Measurements from ENCODE around the gene ADAMTS18. TPM values are rescaled to one million over a fixed set of nuclear protein-coding genes. Genes with fewer than 3 reads are reported as not detected.
"Not testable (repeated sequence)": the region's sequence is repeated elsewhere in the genome, so short reads cannot be mapped to it uniquely, and the experiment has no call there.

Gene ADAMTS18
- total and polyA plus RNA-seq, 4 experiments from 2014 or later: not detected

DNA sequence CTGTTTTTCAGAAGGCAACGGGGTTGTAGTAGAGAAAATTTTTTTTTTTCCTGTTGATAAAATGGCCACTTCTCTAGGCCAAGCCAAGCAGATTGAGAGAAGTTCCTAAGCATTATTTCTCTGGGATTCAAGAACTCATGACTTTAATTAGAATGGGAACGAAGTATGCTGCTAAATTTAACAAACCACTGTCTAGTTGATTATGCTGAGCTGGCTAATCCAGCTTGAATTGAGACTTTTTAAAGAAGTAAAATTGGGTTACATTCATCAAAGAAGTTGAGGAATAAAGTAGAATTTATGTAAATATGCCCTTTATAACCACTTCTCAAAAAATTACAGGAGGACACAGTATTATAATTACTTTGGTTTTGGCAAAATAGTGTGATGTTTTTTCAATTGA lies 152.5 kb downstream of the ADAMTS18 start:
- no peaks in the 10 kb centered on the region for H3K4me1 Mint-ChIP-seq
- no peak overlapping the region for H3K4me3 ChIP-seq (ENCODE audit: low read length in 2 of 2)
- no peaks in the 10 kb centered on the region for H3K36me3 ChIP-seq (ENCODE audit: insufficient read depth, low read length)
- no peaks in the 10 kb centered on the region for H3K27me3 ChIP-seq (ENCODE audit: insufficient read depth, low read length)
- no peak overlapping the region for H3K4me3 Mint-ChIP-seq
- H3K27ac Mint-ChIP-seq: no peak overlapping the region
- H3K9me3 ChIP-seq (ENCODE audit: control insufficient read depth in 1 of 2, low read length in 2 of 2): no peaks in the 10 kb centered on the region
- CTCF ChIA-PET (ENCODE audit: partially characterized antibody): no interaction called here
- no peaks in the 10 kb centered on the region for H3K4me1 ChIP-seq (ENCODE audit: insufficient read depth, low read length)
- intact Hi-C loops (cut with micrococcal nuclease): no loop called here
- H3K27me3 Mint-ChIP-seq: peaks cover 0 to 8% of the 10 kb centered on the region in 2 donors
- no peak overlapping the region for H3K27ac ChIP-seq (ENCODE audit: low read depth, low read length)
- no peak for DNase-seq
- H3K36me3 Mint-ChIP-seq: no peaks in the 10 kb centered on the region
- H3K9me3 Mint-ChIP-seq: no peaks in the 10 kb centered on the region
- POLR2A ChIA-PET (ENCODE audit: partially characterized antibody): no interaction called here

DNA sequence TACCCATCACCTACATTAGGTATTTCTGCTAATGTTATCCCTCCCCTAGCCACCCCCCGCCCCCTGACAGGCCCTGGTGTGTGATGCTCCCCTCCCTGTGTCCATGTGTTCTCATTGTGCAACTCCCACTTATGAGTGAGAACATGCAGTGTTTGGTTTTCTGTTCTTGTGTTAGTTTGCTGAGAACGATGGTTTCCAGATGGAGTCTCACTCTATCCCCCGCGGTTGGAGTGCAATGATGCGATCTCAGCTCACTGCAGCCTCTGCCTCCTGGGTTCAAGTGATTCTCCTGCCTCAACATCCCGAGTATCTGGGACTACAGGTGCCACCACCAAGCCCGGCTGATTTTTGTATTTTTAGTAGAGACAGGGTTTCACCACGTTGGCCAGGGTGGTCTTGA lies 155.5 kb downstream of the ADAMTS18 start:
- intact Hi-C loops (cut with micrococcal nuclease); H3K36me3 Mint-ChIP-seq; H3K27ac Mint-ChIP-seq; H3K27me3 ChIP-seq (ENCODE audit: insufficient read depth, low read length); H3K9me3 ChIP-seq (ENCODE audit: control insufficient read depth in 1 of 2, low read length in 2 of 2); DNase-seq; H3K9me3 Mint-ChIP-seq; H3K36me3 ChIP-seq (ENCODE audit: insufficient read depth, low read length); H3K4me3 ChIP-seq (ENCODE audit: low read length in 2 of 2); H3K27ac ChIP-seq (ENCODE audit: low read depth, low read length); H3K27me3 Mint-ChIP-seq; POLR2A ChIA-PET (ENCODE audit: partially characterized antibody); H3K4me1 ChIP-seq (ENCODE audit: insufficient read depth, low read length); H3K4me1 Mint-ChIP-seq; H3K4me3 Mint-ChIP-seq: not testable (repeated sequence)
- CTCF ChIA-PET (ENCODE audit: partially characterized antibody): interaction anchor here (0.6 kb wide), 1 partner anchor 691 kb away, joined by 3 read pairs; no protein-coding TSS in a partner anchor

DNA sequence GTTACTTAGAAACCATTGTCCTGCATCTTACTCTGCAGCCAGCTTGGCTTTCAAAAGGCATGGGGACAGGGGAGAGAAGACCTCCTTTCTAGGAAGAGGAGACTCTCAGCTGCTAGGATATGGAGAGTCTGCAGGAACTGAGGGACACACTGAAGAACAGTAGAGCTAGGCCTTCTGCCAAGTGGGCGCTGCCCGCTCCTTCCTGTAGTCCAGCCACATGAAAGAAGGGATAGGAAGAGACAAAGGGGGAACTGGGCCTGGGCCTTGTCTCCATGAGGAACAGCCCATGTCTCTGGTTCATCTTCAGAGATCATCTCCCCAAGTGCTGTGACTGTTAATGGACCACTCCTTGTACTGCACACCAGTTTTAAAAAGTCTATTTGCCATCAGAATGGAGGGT lies 157.3 kb downstream of the ADAMTS18 start:
- CTCF ChIA-PET (ENCODE audit: partially characterized antibody): interaction anchor here (1.5 kb wide), 1 partner anchor 16 kb away, joined by 3 read pairs; no protein-coding TSS in a partner anchor
- H3K4me1 Mint-ChIP-seq: peaks cover 0 to 1% (median 0%) of the 10 kb centered on the region in 4 donors
- Histone ChIP-seq H3K27me3 (ENCODE audit: insufficient read depth, low read length) (no peaks in the 10 kb centered on the region), H3K4me3 (ENCODE audit: low read length in 2 of 2) (no peak overlapping the region), H3K36me3 (ENCODE audit: insufficient read depth, low read length) (no peaks in the 10 kb centered on the region), H3K4me1 (ENCODE audit: insufficient read depth, low read length) (no peaks in the 10 kb centered on the region), H3K9me3 (ENCODE audit: control insufficient read depth in 1 of 2, low read length in 2 of 2) (no peaks in the 10 kb centered on the region), H3K27ac (ENCODE audit: low read depth, low read length) (no peak overlapping the region)
- intact Hi-C loops (cut with micrococcal nuclease): no loop called here
- POLR2A ChIA-PET (ENCODE audit: partially characterized antibody): no interaction called here
- peaks cover 0 to 10% of the 10 kb centered on the region in 2 donors for H3K27me3 Mint-ChIP-seq
- H3K27ac Mint-ChIP-seq: peak overlapping the region in 1 of 7 donors; percentile 51
- no peak for DNase-seq
- no peak overlapping the region for H3K4me3 Mint-ChIP-seq
- no peaks in the 10 kb centered on the region for H3K36me3 Mint-ChIP-seq
- peaks cover 0 to 2% (median 0%) of the 10 kb centered on the region in 8 donors for H3K9me3 Mint-ChIP-seq

DNA sequence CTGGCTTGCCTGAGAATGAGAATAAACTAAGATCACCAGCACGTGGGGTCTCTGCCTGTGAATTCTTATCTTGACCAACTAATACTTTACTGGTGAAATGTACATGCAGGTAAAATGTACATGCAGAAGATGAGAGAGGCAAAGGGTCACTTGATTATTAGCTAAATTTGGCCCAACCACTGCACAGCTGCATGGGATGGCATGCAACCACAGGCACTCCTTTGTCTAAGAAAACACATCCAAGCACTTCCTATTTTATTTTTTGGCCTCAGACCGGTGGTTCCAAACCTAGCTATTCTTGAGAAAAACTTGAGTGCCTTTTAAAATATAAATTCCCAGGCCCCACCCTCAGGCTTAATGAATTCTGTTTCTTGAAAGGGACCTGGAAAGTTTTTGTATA lies 157.7 kb downstream of the ADAMTS18 start:
- no peak for DNase-seq
- Histone ChIP-seq H3K4me3 (ENCODE audit: low read length in 2 of 2) (no peak overlapping the region), H3K27ac (ENCODE audit: low read depth, low read length) (no peak overlapping the region), H3K9me3 (ENCODE audit: control insufficient read depth in 1 of 2, low read length in 2 of 2) (no peaks in the 10 kb centered on the region), H3K27me3 (ENCODE audit: insufficient read depth, low read length) (no peaks in the 10 kb centered on the region), H3K36me3 (ENCODE audit: insufficient read depth, low read length) (no peaks in the 10 kb centered on the region), H3K4me1 (ENCODE audit: insufficient read depth, low read length) (no peaks in the 10 kb centered on the region)
- intact Hi-C loops (cut with micrococcal nuclease): no loop called here
- no peak overlapping the region for H3K4me3 Mint-ChIP-seq
- peaks cover 0 to 10% of the 10 kb centered on the region in 2 donors for H3K27me3 Mint-ChIP-seq
- H3K27ac Mint-ChIP-seq: no peak overlapping the region
- H3K4me1 Mint-ChIP-seq: peaks cover 0 to 1% (median 0%) of the 10 kb centered on the region in 4 donors
- H3K9me3 Mint-ChIP-seq: peaks cover 0 to 2% (median 0%) of the 10 kb centered on the region in 8 donors
- CTCF ChIA-PET (ENCODE audit: partially characterized antibody): interaction anchor here (1.5 kb wide), 1 partner anchor 15 kb away, joined by 3 read pairs; no protein-coding TSS in a partner anchor
- POLR2A ChIA-PET (ENCODE audit: partially characterized antibody): no interaction called here
- H3K36me3 Mint-ChIP-seq: no peaks in the 10 kb centered on the region

DNA sequence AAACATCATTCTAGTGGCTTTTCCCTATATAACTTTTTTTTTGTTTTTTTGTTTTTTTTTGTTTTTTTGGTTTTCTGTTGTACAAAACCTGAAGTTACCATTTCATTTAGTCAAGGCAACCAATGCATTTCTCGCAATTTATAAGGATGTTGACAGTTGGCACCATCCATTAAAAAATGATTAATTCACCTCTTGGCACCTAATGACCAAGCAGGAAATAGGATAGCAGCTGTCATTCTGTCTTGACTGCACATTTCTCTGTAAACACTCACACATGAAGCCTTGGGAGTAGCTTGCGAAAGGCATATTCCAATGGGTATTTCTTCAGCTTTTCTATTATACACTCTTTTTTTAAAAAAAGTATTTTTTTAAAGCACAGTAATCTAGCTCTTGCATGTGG lies 158.2 kb downstream of the ADAMTS18 start:
- H3K36me3 Mint-ChIP-seq: no peaks in the 10 kb centered on the region
- CTCF ChIA-PET (ENCODE audit: partially characterized antibody): interaction anchor here (1.5 kb wide), 1 partner anchor 15 kb away, joined by 3 read pairs; no protein-coding TSS in a partner anchor
- POLR2A ChIA-PET (ENCODE audit: partially characterized antibody): no interaction called here
- no peaks in the 10 kb centered on the region for H3K27me3 ChIP-seq (ENCODE audit: insufficient read depth, low read length)
- H3K4me3 Mint-ChIP-seq: no peak overlapping the region
- intact Hi-C loops (cut with micrococcal nuclease): no loop called here
- H3K36me3 ChIP-seq (ENCODE audit: insufficient read depth, low read length): no peaks in the 10 kb centered on the region
- H3K9me3 ChIP-seq (ENCODE audit: control insufficient read depth in 1 of 2, low read length in 2 of 2): no peaks in the 10 kb centered on the region
- no peak overlapping the region for H3K27ac Mint-ChIP-seq
- no peak for DNase-seq
- no peaks in the 10 kb centered on the region for H3K4me1 ChIP-seq (ENCODE audit: insufficient read depth, low read length)
- peaks cover 0 to 2% (median 0%) of the 10 kb centered on the region in 8 donors for H3K9me3 Mint-ChIP-seq
- no peak overlapping the region for H3K27ac ChIP-seq (ENCODE audit: low read depth, low read length)
- no peak overlapping the region for H3K4me3 ChIP-seq (ENCODE audit: low read length in 2 of 2)
- peaks cover 0 to 1% (median 0%) of the 10 kb centered on the region in 4 donors for H3K4me1 Mint-ChIP-seq
- peaks cover 0 to 13% of the 10 kb centered on the region in 2 donors for H3K27me3 Mint-ChIP-seq

DNA sequence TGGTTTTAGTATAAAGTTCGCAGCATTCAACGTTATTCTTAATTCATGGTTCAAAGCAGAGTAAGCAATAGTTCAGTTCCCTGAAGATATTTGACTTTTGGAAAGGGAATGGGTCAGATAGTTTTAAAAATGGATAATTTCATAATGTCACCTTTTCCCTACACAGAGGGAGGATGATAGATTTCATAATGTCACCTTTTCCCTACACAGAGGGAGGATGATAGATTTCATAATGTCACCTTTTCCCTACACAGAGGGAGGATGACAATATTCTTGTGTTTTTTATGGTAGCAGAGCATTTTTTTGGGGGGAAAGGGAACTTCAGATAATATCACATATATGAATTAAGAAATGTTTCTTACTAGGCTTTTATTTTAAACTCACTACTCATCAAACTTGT lies 159.5 kb downstream of the ADAMTS18 start:
- H3K36me3 Mint-ChIP-seq; intact Hi-C loops (cut with micrococcal nuclease); H3K4me3 Mint-ChIP-seq; H3K9me3 Mint-ChIP-seq; H3K9me3 ChIP-seq (ENCODE audit: control insufficient read depth in 1 of 2, low read length in 2 of 2); H3K36me3 ChIP-seq (ENCODE audit: insufficient read depth, low read length); DNase-seq; H3K27ac Mint-ChIP-seq; H3K4me3 ChIP-seq (ENCODE audit: low read length in 2 of 2); H3K27ac ChIP-seq (ENCODE audit: low read depth, low read length); H3K4me1 Mint-ChIP-seq; POLR2A ChIA-PET (ENCODE audit: partially characterized antibody); H3K27me3 ChIP-seq (ENCODE audit: insufficient read depth, low read length); CTCF ChIA-PET (ENCODE audit: partially characterized antibody); H3K4me1 ChIP-seq (ENCODE audit: insufficient read depth, low read length): not testable (repeated sequence)
- H3K27me3 Mint-ChIP-seq: peaks cover 0 to 13% of the 10 kb centered on the region in 2 donors

DNA sequence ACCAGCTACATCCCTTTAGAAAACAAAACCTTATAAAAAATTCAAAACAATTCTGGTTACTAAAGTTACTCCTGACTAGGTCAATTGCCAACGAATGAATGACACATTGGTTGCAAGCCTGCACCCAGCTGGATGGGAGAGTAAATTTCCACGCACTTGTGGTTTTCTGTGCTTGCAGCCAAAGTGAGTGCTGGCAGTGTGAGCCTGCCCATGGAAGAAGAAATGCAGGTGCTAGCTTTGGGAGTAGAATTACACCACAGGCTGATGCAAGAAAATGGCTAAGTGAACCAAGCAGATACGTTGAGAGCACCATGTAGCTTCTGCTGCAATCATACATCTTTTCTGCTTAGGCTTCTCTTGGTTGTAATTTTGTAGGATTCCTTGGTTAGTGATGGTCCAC lies 161.0 kb downstream of the ADAMTS18 start:
- H3K9me3 Mint-ChIP-seq: peaks cover 0 to 2% (median 0%) of the 10 kb centered on the region in 8 donors
- CTCF ChIA-PET (ENCODE audit: partially characterized antibody): no interaction called here
- Histone ChIP-seq H3K9me3 (ENCODE audit: control insufficient read depth in 1 of 2, low read length in 2 of 2) (no peaks in the 10 kb centered on the region), H3K36me3 (ENCODE audit: insufficient read depth, low read length) (no peaks in the 10 kb centered on the region), H3K27ac (ENCODE audit: low read depth, low read length) (no peak overlapping the region), H3K4me3 (ENCODE audit: low read length in 2 of 2) (no peak overlapping the region), H3K4me1 (ENCODE audit: insufficient read depth, low read length) (no peaks in the 10 kb centered on the region), H3K27me3 (ENCODE audit: insufficient read depth, low read length) (no peaks in the 10 kb centered on the region)
- POLR2A ChIA-PET (ENCODE audit: partially characterized antibody): no interaction called here
- DNase-seq: no peak
- H3K4me1 Mint-ChIP-seq: peaks cover 0 to 1% (median 0%) of the 10 kb centered on the region in 4 donors
- intact Hi-C loops (cut with micrococcal nuclease): no loop called here
- no peak overlapping the region for H3K4me3 Mint-ChIP-seq
- H3K36me3 Mint-ChIP-seq: no peaks in the 10 kb centered on the region
- no peak overlapping the region for H3K27ac Mint-ChIP-seq
- peaks cover 2 to 18% of the 10 kb centered on the region in 2 donors for H3K27me3 Mint-ChIP-seq
